ENCODE measurements around the gene B3GNT5.
A peak's percentile ranks its signal among the peaks of the same experiment; 100 is the strongest.

The B3GNT5 gene

DNA sequence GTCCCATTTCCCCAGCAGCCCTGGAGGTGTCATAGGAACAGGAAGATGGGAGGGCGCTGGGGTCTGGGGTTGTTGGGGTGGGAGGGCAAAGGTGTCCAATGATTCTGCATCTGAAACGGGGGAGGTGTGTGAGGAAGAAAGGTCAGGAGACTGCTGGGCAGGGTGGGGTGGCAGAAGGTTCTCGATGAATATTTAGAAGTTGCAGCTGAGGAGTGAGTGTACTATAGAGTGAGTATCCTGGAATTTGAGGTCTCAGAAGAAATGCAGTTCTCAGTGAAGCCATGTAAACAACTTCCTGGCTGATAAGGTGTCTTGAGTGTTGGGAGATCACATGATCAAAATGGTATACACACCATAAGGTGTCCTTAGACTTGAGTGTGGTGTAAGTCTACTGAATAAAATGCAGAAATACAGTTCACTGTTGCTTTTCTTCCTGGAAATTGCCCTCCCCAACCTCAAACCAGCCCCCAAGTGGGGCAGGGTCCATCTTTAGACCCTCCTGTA is 9.9 kb downstream of the B3GNT5 start:
- in situ Hi-C loops (cut with HindIII; ENCODE audit: low sequenced_read_pairs): no loop called here
- TF ChIP-seq CTCF (IDR thresholded peaks at IDR 0.05; ENCODE audit: low read depth, low read length, missing control alignments): no peak

DNA sequence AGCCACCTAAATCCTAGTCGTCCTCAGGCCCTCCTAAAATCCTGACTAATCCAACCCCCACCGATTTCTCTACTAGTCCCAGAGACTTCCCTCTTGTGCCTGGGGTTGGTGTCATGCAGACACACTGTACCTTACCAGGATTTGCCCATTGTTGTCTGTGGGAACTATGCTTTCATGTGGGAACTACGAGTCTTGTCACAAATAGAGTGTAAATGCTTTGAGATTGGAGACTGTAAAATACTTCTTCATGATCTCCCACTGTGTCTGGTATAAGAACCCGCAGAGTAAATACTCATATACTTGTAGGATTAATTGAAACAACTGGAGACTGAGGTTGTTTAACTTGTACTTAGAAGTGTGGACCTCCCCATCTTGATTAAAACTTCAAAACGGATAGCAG is 11.2 kb downstream of the B3GNT5 start:
- H3K4me3 ChIP-seq (ENCODE audit: low read depth, low read length): no peak overlapping the region
- TF ChIP-seq CTCF (IDR thresholded peaks at IDR 0.05; ENCODE audit: low read depth, low read length, missing control alignments): no peak
- no peak for DNase-seq (ENCODE audit: low read depth)
- in situ Hi-C loops (cut with HindIII; ENCODE audit: low sequenced_read_pairs): no loop called here

More for the DNA sequence above, 9.9 kb downstream of the B3GNT5 start:
- DNase-seq (ENCODE audit: low read depth): no peak
- H3K4me3 ChIP-seq (ENCODE audit: low read depth, low read length): no peak overlapping the region

DNA sequence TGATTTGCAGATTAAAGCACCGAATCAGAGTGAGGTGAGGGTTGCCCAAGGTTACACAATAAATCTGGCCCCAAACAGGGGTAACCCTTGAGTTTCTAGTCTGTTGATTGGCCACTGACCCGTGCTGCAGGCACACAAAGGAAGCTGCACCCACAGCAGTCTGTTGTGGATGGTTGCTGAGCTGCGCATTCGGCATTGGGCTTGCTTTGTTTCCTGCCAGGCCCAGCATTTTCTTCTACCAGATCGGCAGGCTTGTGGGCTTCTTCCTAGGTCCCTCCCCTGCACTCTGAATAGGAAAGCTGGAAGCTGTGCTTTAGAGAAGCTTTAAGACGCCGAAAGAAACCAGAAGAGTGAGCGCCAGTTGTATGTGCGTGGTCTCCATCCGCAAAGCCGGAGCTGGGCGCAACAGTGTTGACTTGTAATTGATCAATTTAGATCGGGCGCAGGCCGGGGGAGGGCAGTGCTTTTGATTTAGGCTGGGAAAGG is 12.1 kb downstream of the B3GNT5 start:
- TF ChIP-seq CTCF (IDR thresholded peaks at IDR 0.05; ENCODE audit: low read depth, low read length, missing control alignments): no peak
- DNase-seq (ENCODE audit: low read depth): peak; percentile 36
- in situ Hi-C loops (cut with HindIII; ENCODE audit: low sequenced_read_pairs): no loop called here
- peak overlapping the region; percentile 17 for H3K4me3 ChIP-seq (ENCODE audit: low read depth, low read length)

- in situ Hi-C loops (cut with HindIII; ENCODE audit: low sequenced_read_pairs): no loop called here
- peak; percentile 65 for DNase-seq (ENCODE audit: low read depth)
- H3K4me3 ChIP-seq (ENCODE audit: low read depth, low read length): peak overlapping the region; percentile 17
- no peak for TF ChIP-seq CTCF (IDR thresholded peaks at IDR 0.05; ENCODE audit: low read depth, low read length, missing control alignments)
These were observed 12.9 kb downstream of the B3GNT5 start for GRCh38 chr3:183265834-183266417.

GRCh38 chr3:183266454-183266853 is 13.4 kb downstream of the B3GNT5 start:
- no peak overlapping the region for H3K4me3 ChIP-seq (ENCODE audit: low read depth, low read length)
- no peak for DNase-seq (ENCODE audit: low read depth)
- in situ Hi-C loops (cut with HindIII; ENCODE audit: low sequenced_read_pairs): no loop called here
- TF ChIP-seq CTCF (IDR thresholded peaks at IDR 0.05; ENCODE audit: low read depth, low read length, missing control alignments): no peak

DNA sequence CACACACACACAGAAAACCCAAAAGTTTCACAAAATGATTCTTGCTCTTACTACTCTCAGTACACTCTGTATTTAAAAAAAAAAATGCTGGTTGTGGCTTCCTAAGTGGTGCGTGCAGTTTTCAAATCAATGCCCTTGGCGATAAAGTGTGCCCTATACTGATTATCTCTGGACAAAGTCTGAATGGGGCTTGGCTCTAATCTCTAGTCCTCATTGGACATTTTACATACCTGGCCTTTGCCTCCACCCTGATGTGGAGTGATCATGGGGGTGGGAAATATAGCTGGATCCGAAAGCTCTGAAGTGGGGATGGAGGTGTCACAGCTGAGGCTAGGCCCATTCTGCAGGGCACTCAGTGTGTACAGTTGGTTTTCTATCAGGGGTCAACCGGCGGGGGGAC is 14.1 kb downstream of the B3GNT5 start:
- DNase-seq (ENCODE audit: low read depth): no peak
- H3K4me3 ChIP-seq (ENCODE audit: low read depth, low read length): no peak overlapping the region
- TF ChIP-seq CTCF (IDR thresholded peaks at IDR 0.05; ENCODE audit: low read depth, low read length, missing control alignments): no peak
- in situ Hi-C loops (cut with HindIII; ENCODE audit: low sequenced_read_pairs): no loop called here

Data from astrocyte of the cerebellum (primary cell).